ENCODE data around the gene GFOD2.

DNA sequence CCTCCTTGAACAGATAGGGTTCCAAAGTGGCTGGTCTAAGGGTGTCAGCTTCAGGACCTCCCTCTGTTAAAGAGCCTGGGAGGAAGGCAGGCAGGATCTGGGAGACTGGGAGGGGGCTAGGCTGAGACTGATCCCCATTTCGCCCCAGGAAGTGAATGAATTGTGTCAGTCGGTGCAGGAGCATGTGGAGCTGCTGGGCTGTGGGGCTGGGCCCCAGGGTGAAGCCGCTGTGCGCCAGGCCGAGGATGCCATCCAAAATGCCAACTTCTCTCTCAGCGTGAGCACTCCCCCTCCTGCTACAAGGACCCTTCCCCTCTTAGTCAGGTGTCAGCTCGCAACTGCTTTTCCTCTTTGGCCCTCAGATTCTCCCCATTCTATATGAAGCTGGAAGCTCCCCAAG lies 68.1 kb downstream of the GFOD2 start:
- TF ChIP-seq CTCF (IDR thresholded peaks at IDR 0.05) (no peak), POLR2A (IDR thresholded peaks at IDR 0.05) (no peak)

All from heart left ventricle (tissue), 13 donors.